SHP77 (cell line): ENCODE results near the gene KLHDC4.

Experiments used
- DNase-seq, 2 experiments: peaks; one replicate each; lab custom pipeline; 2025; lab: John Stamatoyannopoulos, UW

The KLHDC4 gene

DNA sequence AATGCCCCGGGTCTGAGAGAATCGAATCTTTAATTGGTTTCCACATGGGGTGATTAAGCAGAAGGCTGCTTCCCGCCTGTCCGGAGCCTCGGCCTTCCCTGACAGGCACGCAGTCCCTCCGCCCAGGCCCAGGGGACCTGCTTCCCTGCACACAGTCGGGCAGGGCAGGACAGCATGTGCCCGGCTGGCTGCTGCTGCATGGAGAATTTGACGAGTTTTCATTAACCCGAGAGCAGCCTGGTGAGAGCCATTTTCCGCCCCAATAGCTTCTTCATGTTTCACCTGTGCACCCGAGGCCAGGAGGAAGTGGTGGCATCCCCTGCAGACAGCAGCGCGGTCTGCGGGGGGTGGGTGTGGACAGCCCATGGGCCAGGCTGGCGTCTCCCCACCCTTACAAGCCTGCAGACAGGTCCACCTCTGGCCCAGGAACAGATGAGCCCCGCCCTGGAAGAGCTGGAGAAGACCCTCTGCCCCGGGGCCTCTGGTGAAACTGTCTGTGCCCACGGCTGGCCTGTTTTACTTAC, 67.0 kb downstream of the KLHDC4 start:
- DNase-seq = no peak

- no peak for DNase-seq
These were observed 67.5 kb downstream of the KLHDC4 start for GRCh38 chr16:87698241-87698640.

DNA sequence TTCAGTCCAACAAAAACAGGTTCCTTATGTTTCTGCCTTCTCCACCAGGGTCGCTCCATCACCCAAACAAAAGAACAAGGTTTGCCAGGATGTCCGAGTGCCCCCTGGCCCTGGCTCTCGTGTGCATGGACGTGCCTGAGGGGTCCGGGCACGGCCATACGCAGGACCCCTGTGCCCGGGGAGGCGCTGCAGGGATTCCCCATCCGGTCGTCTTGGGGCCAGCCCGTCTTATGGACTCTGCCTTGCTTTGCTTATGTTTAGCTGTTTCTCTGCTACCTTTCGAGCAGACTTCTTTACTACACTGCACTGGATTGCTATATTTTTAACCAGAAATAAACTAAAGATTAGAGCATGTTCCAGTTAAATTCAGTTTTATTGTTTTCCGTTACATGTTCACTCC, 68.0 kb downstream of the KLHDC4 start:
- no peak for DNase-seq

GRCh38 chr16:87697256-87697655, 68.5 kb downstream of the KLHDC4 start:
- no peak for DNase-seq

- no peak for DNase-seq
These were observed 69.1 kb downstream of the KLHDC4 start for GRCh38 chr16:87696726-87697125.

DNA sequence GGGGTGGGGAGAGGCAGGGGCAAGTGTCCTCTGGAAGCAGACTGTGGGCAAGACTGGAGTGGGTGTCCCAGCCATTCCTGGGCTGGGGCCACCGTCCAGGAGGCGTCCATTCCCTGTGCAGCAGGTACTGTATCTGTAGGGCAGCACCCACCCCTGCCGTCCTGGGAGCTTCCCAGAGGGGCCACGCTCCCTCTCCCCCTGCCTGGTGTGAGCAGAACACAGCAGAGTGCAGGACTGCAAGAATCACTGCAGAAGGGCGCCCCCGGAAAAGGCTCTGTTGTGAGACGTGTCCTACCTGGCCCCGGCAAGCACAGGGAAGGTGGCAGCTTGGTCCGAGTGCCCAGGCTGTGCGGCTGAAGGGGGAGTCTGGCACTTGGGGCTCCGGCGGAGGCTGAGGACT, 70.3 kb downstream of the KLHDC4 start:
- DNase-seq = no peak

DNA sequence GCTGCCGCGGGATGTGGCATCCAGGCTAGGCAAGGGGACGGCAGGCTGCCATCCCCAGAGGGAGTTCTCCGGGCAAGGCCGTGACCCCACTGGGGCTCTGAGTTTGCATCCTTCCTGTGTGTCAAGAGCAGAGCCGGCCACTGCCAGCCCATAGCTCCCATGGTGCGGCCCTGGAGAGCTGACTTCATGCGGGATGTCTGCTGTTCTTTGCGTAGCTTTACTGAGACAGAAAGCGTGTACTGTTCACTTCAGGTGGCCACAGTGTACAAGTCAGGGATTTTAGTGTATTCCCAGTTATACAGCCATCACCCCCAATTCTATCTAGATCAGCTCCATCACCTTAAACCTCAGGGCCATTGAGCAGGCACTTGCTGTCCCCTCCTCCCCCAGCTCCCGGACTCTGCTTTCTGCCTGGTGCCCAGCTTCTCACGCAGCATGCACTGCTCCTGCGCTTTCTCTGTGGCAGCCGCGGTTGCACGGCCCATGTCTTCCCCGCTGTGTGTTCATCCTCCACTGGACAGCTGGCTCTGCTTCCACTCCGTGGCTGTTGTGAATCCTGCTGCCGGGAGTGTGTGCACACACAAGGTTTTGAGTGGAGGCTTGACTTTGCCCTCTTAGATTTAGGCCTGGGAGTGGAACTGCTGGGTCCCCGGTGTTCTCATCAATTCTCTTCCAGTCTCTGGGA, 71.2 kb downstream of the KLHDC4 start:
- DNase-seq = no peak

- DNase-seq = no peak
These were observed 72.0 kb downstream of the KLHDC4 start for GRCh38 chr16:87693827-87694226.

DNA sequence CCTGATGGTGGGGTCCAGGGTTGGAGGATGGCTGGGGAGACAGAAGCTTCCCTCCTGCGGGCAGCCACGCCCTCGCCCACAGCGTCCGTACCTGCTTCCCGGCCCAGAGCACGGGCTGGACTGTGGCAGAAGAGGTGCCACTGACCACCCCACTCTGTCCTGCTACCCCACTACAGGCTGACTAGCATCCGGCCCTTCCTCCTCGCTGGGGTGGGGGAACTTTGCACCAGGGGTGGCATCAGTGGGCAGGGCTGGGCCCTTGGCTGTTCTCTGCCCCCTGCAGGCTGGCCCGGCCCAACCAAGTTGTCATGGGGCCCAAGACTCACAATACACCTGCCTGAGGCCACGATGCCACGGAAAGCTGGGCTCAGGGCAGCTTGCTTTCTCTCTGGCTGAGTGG, 73.0 kb downstream of the KLHDC4 start:
- DNase-seq = no peak

DNA sequence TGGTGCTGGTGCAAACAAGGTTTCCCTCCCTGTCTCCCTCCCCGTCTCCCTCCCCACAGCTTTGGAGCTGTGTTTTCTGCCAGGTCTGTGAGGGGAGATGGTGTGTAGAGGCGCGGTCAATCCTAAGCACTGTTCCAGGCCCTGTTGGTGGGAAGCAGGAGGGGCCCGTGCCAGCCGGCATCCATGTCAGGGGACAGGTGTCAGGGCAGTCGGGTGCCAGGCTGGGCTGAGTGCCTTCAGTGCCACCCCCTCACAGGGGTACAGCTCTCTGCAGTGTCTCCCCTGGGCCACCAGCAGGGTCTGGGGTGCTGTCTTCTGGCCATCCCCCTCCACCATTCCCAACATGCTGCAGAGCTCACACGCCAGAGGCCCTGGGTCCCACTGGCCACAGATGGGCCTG, 73.6 kb downstream of the KLHDC4 start:
- DNase-seq = no peak

DNA sequence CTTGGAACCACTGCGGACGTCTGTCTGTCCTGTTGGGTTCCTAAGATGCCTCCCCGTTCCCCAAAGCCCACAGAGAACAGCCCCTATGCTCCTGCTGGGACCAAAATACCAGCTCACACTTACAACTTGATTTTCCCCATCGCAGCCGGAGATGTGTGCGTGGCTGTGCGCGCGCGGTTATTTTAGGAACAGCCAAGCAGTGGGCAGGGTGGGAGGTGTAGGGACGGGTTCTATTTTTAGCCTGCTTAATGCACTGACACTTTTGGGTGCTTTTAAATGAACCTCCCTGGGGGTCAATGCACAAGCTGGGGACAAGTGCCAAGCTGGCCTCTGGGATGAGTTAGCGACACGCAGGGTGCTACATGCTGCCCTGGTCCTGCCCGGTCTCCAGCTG, 74.1 kb downstream of the KLHDC4 start:
- DNase-seq = no peak

DNA sequence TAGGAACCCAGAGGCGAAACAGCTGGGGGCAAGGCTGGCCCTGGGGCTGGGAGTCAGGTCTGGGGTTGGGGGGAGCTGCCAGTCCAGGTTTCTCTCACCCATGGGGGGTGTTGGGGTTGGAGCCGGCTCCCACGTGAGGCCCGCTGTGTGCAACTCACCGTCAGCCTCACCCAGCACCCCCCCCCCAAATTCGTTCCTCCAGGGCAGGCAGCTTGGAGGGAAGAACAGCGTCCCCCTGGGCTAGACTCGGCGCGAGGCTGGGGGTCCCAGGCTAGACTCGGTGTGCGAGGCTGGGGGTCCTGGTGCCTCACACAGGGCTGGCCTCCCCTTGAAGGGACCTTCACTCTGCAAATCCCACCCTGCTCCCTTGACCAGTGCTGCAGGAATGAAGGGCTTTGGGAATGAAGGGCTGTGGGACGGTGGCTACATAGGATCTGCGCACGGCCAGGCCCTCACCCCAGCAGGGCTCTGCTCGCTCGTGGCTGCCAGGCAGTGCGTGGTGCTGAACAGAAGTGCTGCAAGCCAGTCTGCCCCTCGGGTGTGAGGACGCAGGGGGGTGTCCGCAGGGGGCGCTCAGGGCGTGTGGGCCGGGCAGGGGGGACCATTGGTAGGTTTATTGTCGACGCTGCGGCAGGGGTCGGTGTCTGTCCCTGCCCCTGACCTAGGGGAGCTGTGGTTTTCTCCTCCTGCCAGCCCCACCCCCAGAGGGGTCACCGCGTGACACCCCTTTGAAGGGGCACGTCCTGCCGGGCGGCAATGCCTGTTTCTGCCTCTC, 74.7 kb downstream of the KLHDC4 start:
- no peak for DNase-seq

- DNase-seq = no peak
These were observed 75.8 kb downstream of the KLHDC4 start for GRCh38 chr16:87689956-87690465.

DNA sequence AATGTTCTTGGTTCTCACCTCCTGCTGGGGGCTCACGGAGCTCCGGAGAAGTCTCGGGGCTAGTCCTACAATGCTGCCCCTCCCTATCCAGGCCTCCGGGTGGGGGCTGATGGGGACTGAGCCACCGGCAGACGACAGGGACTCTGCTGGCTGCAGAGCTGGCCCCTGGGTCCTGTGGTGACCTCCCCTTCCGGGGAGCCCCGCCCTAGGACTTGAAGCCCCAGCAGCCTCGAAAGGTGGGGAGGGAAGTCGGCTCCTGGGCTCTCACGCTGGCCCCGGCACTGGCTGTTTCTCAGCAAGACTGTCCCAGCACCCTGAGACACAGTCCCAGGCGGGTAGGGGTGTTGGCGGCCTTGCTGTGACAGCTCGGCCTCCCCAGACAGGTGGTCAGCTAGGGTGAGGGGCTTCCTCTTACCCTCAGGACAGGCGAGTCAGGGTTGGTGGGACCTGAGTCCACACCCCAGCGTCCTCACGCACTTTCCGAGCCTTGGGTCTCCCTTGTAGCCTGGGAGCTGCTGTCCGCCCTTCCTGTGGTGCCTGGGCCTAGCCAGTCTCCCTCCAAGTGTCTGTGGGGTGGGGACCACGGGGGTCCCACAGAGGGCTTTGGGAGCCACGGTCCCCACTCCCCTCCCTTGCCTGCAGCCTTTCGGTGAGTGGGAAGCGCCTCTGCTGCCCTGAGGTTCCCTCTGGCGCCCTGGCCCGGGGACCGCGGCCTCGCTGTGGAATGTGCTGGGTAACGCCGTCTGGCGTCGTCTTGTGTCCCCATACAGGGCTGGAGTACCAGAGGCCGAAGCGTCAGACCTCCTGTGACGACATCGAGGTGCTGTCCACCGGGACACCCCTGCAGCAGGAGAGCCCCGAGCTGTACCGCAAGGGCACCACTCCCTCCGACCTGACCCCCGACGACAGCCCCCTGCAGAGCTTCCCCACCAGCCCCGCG, 76.6 kb downstream of the KLHDC4 start:
- no peak for DNase-seq

- no peak for DNase-seq
These were observed 77.7 kb downstream of the KLHDC4 start for GRCh38 chr16:87687998-87688529.

DNA sequence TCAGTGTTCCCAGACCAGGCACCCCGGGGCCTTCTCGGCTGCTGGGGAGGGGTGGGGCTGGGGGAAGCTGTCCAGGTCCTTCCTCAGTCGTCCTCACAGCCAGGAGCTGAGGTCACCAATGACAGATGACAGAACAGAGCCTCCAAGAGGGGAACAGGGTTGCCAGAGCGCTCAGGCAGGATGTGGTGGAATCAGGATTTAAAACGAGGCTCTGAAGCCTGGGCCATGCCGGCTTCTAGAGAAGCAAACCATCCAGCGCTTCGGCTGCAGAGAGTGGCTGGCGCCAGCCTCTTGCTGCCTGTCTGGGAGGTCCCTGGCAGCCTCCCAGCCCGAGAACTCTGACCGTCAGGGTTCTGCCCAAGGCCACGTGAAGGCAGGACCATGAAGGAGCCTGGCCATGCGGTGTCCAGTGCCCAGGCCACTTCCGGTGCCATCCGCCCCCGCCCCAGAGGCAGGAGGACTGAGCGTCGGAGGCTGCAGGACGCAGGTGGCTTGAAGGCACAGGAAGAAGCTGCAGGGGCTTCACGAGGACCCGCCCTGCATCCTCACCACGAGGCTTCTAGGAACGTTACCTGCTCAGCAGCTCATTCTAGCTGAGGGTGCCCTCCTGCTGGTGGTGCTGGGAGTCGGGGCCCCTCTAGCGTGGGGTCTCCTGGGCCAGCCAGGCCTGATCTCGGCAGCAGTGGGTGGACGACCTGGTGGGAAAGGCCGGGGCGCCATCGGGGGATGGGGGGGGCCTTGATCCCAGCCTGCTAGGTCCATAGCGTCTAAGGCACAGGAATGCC, 78.5 kb downstream of the KLHDC4 start:
- no peak for DNase-seq

GRCh38 chr16:87686697-87687096, 79.1 kb downstream of the KLHDC4 start:
- DNase-seq = no peak

DNA sequence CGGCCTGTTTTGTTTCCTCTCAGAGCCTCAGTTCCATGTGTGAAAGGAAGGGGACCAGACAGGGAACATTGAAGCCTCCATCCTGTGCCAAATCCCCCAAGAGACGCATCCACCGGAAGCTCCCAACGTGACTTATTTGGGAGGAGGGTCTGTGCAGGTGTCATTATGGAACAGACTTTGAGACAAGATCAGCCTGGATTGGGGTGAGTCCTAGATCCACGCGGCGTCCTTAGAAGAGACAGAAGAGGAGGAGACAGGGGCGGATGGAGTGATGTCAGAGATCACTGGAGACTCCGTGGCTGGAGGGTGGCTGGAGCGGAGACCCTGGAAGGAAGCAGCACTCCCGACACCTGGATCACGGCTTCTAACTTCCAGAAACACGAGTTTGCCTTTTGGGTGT, 80.0 kb downstream of the KLHDC4 start:
- DNase-seq = no peak

- no peak for DNase-seq
These were observed 80.4 kb downstream of the KLHDC4 start for GRCh38 chr16:87685405-87685755.

DNA sequence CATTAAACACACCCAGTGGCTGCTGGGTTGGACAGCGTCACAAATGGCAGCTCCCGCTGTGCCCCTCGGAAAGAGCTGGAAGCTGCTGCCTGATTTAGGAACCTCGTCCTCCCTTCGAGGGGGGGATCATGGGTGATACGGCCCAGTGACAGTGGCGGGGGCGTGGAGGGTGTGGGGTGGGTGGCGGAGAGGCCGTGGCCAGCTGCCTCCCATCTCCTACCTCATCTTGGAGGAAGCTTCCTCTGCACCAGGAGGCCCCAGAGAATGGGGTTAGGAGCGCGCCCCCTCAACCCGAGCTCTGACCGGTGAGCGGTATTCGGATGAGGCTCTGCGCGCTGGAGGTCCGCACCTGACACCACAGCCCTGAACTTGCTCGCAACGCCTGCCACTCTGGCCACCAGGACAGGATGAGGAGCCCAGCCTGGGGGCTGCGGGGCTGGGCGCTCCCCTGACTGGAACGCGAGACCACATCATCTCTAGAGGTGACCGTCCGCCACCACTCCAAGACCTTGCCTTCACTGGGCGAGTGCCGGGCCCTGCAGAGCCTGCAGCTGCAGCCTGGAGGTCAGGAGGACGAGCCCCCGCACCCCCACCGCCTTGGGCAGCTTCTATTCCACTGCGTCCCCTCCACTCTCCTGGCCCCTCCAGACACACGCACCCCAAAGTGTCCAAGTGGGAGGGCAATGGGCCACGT, 80.9 kb downstream of the KLHDC4 start:
- no peak for DNase-seq
